ENCODE data around the gene PTK6. TPM values are rescaled to one million over a fixed set of nuclear protein-coding genes. Genes with fewer than 3 reads are reported as not detected.

PTK6 gene
- total and polyA plus RNA-seq, 8 donors: 0.61 to 4.5 (median 1.2) TPM

- Histone ChIP-seq H3K4me3 (no peak overlapping the region), H3K27ac (no peak overlapping the region), H3K9me3 (no peaks in the 10 kb centered on the region), H3K4me1 (peaks cover 0 to 8% (median 7%) of the 10 kb centered on the region in 3 donors), H3K36me3 (no peaks in the 10 kb centered on the region), H3K27me3 (no peaks in the 10 kb centered on the region)
- DNase-seq (peak in 2 of 6 donors; percentile 49 to 74), FAIRE-seq (no peak), ATAC-seq (no peak)
- intact Hi-C loops (cut with DNase I): no loop called here
- WGBS, 2 donors: 92 to 94% methylated on average over 46 of the region's 46 CpGs
- no peak for TF ChIP-seq CTCF (IDR thresholded peaks at IDR 0.05)
Measured at GRCh38 chr20:63568986-63569949, 32.1 kb upstream of the PTK6 start.

GRCh38 chr20:63568170-63568981 is 31.2 kb upstream of the PTK6 start:
- no peak for ATAC-seq
- Histone ChIP-seq H3K4me1 (peaks cover 0 to 7% (median 6%) of the 10 kb centered on the region in 3 donors), H3K36me3 (no peaks in the 10 kb centered on the region), H3K9me3 (no peaks in the 10 kb centered on the region), H3K27ac (no peak overlapping the region), H3K4me3 (no peak overlapping the region), H3K27me3 (no peaks in the 10 kb centered on the region)
- no peak for FAIRE-seq
- intact Hi-C loops (cut with DNase I): no loop called here
- DNase-seq: peak in 2 of 6 donors; percentile 36 to 77
- WGBS, 2 donors: 90 to 94% methylated on average over 40 to 43 of the region's 43 CpGs
- TF ChIP-seq CTCF (IDR thresholded peaks at IDR 0.05): no peak

GRCh38 chr20:63567386-63568169 is 30.4 kb upstream of the PTK6 start:
- H3K27me3 ChIP-seq: no peaks in the 10 kb centered on the region
- peak in 3 of 4 donors; percentile 4 to 67 (median 60) for ATAC-seq
- H3K36me3 ChIP-seq: peaks cover 0 to 7% (median 0%) of the 10 kb centered on the region in 3 donors
- intact Hi-C loops (cut with DNase I): no loop called here
- H3K4me3 ChIP-seq: no peak overlapping the region
- DNase-seq: peak in 1 of 6 donors; percentile 74
- 86 to 92% methylated on average over 36 to 37 of the region's 37 CpGs for WGBS, 2 donors
- FAIRE-seq: no peak
- H3K27ac ChIP-seq: no peak overlapping the region
- TF ChIP-seq CTCF (IDR thresholded peaks at IDR 0.05): no peak
- no peaks in the 10 kb centered on the region for H3K4me1 ChIP-seq
- H3K9me3 ChIP-seq: no peaks in the 10 kb centered on the region

- no peak for FAIRE-seq
- intact Hi-C loops (cut with DNase I): no loop called here
- WGBS, 2 donors: 92 to 97% methylated on average over 20 to 22 of the region's 22 CpGs
- no peak for TF ChIP-seq CTCF (IDR thresholded peaks at IDR 0.05)
- Histone ChIP-seq H3K27ac (no peak overlapping the region), H3K9me3 (no peaks in the 10 kb centered on the region), H3K4me1 (no peaks in the 10 kb centered on the region), H3K4me3 (no peak overlapping the region), H3K36me3 (peaks cover 0 to 12% (median 0%) of the 10 kb centered on the region in 3 donors), H3K27me3 (no peaks in the 10 kb centered on the region)
- DNase-seq: peak in 1 of 6 donors; percentile 81
- peak in 2 of 4 donors; percentile 2 to 6 for ATAC-seq
Measured at GRCh38 chr20:63567136-63567385, 29.9 kb upstream of the PTK6 start.
